GM18873 (cell line): ENCODE results near the gene SLC12A8.

Experiments used
- ATAC-seq: cut with Tn5 transposase; IDR thresholded peaks from one replicate; pipeline ENCODE4 v1.9.1; 2021; ENCODE audit warnings: mild to moderate bottlenecking, moderate library complexity, moderate number of reproducible peaks; ENCODE audit not compliant: unreplicated experiment, low FRiP score

Gene SLC12A8

GRCh38 chr3:125039131-125040100 lies 173.1 kb downstream of the SLC12A8 start:
- ATAC-seq = no peak

GRCh38 chr3:125037498-125038150 lies 174.9 kb downstream of the SLC12A8 start:
- ATAC-seq = no peak

- peak; percentile 42 for ATAC-seq
Measured at GRCh38 chr3:125035217-125035616, 177.3 kb downstream of the SLC12A8 start.

- no peak for ATAC-seq
Measured at GRCh38 chr3:125033616-125034015, 178.9 kb downstream of the SLC12A8 start.

GRCh38 chr3:125033135-125033534 lies 179.4 kb downstream of the SLC12A8 start:
- no peak for ATAC-seq

- ATAC-seq = no peak
Measured at GRCh38 chr3:125032683-125033082, 179.9 kb downstream of the SLC12A8 start.
